HG03469 (cell line): ENCODE results near the gene RUNX2.

Experiments used
- ATAC-seq: cut with Tn5 transposase; IDR thresholded peaks from one replicate; pipeline ENCODE4 v1.9.1; 2021; ENCODE audit warnings: mild to moderate bottlenecking, moderate library complexity, moderate number of reproducible peaks; ENCODE audit not compliant: unreplicated experiment

RUNX2 gene

DNA sequence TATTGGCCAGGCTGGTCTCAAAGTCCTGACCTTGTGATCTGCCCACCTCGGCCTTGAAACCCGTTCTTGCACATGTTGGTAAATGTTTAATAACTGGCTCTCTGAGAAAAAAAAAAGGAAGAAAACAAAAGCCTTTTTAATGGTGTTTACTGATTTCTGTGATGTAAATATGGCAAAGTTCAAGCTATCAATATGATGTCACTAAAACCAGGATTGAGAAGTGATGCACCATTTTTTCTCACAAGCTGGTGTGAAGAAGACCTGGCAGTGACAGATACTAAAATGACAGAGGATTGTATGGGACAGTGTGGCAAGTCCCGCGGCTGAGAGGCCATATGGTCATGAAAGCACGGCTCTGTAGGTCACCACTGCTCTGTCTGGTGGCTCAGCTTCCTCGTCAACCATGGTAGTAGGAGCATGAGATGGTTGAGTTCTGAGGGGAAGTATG is 245.9 kb downstream of the RUNX2 start:
- no peak for ATAC-seq

DNA sequence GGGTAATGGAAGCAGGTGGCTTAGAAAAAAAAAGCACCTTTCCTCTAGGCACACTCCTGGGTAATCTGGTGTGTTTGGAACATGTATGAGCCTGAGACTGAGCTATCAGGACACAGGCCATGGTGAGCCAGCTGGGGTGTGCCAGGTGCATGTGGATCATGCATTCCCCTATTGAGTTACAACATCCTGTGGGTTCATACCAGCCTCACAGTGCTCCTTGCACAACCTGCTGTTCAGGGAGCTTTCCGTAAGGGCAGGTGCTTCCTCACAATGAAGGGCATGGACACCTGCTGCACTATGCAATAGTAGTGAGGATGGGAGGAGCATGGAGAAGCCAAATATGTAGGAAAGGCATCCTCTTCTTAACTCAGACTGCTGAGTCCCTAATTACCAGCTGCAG is 246.8 kb downstream of the RUNX2 start:
- ATAC-seq: no peak

DNA sequence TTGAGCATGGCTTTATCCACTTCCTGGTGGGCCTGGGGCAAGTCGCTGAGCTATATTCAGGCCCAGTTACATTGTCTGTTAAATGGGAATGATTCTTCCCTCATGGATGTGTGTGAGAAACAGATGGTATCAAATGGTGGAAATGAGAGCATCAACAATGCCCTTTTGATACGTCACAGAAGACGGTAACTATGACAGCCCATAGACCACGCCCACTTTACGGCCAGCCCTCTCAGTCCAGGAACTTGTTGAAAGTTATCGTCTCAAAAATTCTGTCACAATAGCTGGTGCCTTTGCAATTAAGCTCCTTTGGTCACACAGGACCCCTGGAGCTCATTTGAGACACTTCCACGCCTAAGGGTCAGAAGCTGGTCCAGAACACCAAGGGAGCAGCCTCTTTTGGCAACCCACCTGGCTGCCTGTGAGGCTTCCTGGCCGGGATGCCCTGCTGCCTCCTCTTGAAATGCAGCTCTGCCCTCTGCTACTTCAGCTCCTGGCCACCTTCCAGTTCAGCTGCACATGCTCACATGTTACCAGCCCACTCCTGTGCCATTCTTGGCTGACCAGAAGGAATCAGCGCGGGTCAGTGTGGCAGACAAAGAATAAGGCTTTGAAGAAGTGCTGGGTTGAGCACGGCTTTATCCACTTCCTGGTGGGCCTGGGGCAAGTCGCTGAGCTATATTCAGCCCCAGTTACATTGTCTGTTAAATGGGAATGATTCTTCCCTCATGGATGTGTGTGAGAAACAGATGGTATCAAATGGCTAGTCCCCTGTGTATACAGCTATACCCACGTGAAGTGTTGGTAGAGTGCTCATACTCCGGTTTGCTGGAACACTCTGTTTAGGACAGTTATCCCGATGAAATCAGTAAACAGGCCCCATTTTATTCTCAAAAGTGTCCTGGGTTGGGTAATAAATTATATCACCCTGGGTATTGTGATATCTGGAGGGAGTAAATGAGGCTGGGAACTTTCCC is 248.8 kb downstream of the RUNX2 start:
- ATAC-seq: no peak

DNA sequence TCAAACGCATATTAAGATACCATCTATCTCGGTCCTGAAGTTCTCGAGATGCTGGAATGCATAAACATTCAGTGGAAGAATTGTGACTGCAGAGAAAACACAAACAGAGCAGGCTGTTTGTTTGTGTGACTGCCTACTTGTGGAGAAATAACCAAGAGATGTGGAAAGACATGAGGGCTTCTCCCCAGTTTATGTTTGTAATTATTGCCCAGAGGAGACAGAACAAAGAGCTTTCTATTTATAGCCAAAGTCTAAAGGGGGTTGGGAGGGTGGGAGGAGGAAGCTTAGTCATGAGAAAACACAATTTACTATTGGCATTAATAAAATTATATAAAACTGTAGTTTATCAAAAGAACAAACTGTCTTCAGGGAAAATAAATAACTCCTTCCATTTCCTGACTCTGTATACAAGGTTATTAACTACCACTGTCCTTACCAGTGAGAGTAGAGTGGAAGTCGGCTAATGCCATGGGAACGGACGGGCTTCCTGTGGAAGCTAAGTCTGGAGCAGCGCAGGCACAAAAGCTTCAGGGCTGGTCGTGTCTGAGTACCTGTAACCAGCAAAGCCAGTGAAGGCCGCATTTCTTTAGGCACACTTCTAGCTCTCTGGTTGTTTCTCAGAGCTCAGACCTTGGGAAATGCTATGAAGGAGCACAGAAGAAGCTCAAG is 249.8 kb downstream of the RUNX2 start:
- ATAC-seq: no peak

DNA sequence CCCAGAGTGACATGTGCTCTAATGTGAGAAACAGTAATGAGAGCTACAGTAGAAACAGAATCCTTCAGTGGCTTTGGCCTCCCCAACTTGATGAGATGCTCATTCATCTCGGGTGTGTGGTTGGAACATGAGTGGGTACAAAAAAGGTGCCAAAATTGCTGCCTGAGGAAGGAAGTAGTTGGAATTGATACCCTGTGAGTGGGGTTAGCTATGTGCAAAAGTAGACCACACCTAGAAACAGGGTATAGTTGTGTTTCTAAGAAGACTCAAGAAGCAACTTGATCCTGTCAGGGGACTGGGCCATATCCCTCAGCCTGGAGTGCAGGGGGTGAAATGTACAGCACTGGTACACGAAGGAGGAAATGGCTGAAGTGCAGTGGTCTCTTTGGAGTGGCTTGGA is 256.0 kb downstream of the RUNX2 start:
- ATAC-seq: no peak

DNA sequence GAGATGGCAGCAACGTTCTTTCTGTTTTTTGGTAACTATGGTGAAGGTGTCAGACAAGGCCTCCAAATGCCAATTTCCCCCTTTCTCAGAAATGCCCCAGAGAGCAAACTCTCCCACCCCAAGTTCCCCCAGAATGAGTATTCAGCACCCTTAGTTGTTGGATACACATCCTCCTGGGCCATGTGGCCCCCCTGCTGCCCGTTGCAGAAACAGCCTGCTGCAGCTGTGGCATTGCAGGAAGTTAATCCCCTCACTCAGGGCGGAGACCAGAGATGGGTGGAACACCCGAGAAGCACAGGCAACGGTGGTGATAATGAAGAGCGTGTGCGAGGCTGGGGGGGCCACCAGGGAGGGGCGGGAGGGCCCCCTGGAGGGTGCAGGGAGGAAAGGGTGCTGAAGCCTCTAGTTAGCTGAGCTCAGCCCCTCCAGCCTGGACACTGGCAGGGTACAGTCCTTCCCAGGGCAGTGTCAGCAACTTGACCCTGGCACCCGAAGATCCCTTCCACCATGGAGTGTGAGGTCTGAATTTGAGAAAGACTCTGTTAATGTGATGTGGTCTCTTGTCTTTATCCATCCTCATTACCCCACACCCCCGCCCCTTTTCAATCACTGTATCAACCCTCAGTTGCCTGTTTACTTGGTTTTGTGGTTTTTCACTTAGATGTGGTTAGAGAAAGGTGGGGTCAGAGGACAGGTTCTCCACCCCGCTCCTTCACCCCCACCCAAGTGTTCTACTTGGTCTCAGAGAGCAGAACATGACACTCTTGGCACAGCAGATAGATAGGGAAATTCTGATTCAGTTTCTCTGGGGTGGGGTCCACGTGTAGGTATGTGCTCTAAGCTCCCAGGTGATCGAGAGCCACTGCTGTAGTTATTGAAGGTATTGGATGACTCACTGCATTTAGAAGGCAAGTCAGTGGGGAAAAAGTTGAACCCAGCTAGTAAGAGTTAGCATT is 258.4 kb downstream of the RUNX2 start:
- ATAC-seq: no peak

DNA sequence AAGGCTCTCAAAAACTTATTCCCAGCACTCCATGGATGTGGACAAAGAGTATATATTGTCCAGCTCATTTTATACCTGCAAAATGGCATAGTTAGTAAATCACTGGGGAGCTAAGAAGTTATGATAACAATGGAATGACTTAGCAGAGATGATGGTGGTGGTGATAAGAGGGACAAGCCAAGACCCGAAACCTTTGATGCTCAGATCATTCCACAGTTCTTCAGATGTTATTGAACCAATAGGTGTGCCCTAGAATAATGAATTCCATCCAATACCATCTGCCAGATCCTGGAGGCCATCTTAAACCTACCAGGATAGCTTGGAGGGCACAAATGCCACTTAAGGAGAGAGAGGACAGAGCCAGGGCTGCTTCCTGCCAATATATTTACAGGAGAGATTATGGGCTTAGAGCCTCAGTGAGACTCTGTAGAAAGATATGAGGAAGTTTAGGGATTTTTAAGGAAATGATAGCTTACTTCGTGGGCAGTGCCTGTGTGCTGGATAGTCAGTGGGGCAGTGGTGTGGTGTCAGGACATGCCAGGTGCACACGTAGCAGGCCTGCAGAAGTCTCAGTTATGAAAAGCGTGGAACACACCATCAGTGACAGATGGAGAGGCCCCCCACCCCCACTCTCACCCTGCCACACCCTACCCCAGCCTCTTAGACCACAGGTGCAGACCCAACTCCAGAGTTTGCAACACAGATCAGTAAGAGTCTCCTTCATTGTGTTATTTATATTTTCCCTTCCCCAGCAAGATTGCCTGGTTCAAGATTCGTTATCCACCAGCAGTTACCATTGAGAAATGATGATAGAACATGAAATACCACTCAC is 259.3 kb downstream of the RUNX2 start:
- no peak for ATAC-seq

DNA sequence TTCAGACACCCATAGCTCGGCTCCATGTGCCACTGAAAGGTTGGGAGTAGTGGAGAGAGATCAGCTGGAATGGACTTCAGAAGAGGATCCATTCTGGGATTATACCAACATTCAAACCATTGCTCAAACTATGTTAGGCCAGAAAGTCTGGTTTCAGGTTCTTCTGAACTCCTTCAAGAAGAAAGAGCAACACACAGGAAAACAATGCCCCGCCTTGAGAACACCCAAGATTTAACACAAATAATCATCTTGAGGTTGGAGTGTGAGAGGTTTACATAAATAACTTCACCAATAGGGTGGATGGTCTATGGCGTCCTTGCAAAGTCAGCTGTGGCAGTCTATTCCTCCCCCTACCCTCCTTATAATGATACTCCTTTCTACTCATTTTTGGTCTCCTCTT is 261.2 kb downstream of the RUNX2 start:
- ATAC-seq: no peak

DNA sequence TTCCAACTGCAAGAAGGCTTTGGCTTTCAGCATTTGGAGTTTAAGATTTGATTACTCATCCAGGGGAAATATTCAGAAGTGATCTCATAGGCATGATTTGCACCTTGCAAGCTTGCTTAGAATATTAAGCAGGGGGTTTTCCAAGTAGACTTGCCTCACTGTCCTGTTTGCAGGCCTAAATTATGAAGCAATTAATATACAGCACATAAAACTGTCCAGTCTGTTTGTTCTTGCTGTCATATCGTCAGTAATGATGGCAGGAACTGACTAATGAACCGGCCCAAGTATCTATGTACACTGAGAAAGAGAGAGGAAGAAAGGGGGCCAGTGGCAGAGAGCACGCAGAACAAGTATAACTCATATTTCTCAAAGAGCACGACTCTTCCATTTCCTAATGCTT is 262.1 kb downstream of the RUNX2 start:
- no peak for ATAC-seq

DNA sequence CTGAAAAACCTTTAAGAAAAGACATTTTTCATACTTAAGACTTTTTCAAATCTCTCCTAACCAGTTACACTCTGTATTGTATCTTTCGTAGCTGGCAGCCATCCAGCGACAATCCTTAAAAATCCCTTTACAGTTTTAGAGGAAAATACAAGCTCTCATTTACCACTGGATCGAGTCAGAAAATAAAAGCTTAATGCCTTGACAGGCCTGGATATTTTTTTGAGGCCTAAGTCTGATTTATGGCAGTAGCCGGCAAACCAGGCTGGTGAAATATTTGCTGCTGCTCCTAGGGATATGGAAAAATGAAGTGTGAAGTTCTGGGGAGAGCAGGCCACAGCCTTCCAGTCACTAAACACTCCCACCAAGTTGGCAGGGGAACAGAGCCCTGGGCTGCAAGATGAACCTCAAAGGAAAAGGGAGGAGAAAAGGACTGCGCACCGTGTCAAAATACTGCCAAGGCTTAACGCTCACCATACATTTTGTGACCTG is 262.6 kb downstream of the RUNX2 start:
- no peak for ATAC-seq

DNA sequence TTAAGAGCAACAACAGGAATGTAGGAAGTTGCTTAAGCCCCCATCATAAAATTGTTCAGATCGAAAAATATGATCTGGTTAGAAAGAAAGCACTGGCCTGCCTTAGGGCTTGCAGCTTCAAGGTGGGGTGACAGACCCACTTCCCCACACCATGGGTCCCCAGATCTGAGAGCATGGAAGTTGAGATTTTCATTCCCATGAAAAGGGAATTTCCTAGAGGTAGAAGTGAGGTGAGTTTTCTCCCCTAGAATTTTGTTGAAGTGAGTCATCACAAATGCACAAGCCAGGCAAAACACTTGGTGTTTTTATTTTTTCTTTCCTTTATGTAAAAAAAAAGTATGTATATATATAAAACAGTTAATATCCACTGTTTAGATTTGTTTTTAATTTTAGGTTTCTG is 263.2 kb downstream of the RUNX2 start:
- no peak for ATAC-seq

DNA sequence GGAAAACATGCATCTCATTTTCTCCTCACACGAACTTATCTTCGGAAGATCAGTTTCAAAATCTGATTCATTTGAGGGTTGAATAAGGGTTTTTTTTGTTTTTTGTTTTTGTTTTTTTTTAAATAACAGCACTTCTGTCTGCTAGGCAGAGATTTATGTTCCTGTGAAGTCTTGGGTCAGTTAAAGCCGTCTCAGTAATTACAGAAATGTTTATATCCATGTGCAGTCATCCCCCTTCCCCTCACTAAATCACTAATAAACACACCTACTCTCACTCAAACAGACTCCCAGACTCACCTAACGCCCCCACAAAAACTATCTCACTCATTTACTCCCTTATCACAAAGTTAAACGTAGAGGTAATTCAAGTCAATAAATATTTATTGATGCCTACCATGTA is 263.8 kb downstream of the RUNX2 start:
- ATAC-seq: no peak

DNA sequence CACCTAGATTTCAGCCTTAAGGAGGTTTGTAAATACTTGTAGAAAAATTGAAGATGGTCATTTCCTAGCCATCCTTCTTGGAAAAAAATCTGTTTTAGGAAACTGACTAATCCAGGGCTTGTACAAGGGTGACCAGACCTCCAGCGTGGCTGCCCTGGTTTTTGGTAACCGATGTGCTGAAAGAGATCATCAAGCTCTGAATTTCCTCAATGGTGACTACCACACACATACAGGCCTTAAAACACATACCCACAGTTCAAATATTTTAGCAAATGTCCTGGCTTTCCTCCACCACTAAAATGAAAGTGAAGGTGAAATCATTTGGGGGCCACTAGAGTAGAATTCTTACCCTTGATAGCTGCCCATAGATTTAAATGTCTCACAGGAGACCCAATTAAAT is 264.9 kb downstream of the RUNX2 start:
- ATAC-seq: no peak

DNA sequence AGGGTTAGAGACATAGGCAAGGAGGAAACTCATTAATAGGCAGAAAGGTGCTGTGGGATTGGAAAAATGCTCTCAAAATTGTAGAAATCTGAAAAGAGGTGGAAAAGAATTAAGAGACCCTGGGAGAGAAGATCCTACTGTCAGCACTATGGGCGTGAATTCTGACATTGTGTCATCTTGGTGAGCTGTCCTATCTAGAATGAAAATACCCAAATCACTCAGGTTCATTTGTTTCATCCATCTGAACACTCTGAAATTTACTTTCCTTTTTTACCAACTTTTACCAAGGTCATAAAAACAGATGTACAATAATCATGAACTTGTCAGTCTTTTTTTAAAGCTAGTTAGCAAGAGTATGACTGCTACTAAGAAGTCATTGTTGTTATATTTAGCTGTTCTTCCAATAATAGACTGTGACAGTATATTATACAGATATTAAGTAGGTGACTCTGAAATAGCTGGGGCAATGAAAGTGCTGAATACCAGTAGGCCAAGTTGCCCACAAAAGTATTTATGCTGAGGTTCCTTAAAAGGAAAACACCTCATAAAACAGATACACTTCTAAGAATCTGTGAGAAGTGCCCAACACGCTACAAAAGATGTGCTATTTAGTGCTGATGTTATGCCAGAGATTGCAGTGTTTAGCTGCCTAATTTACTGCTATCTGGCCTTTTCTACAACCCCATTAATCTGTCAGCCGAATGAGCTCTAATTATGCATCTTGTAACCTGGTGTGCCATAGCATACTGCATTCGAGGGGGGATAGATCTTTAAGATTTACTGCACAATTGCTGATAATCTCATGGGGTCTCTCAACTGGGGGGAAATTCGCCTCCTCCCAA is 267.1 kb downstream of the RUNX2 start:
- no peak for ATAC-seq

DNA sequence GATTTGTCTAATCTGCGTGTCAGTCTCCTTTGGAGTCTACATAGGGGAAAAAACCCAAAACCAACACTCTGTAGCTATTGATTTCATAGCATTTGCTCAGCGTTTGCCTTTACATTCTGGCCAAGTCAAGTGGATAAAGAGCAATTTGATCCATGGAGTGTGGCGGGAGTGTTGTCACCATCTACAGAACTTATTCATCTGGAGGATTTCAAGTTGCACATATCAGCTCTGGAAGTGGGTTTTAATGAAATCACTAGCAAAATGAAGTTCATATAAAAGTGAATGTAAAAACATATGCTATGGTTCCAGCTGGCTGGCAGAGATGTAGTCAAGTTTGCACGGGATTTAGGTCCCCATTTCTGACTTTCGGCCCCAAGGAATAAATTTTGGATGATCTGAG is 269.3 kb downstream of the RUNX2 start:
- ATAC-seq: no peak

DNA sequence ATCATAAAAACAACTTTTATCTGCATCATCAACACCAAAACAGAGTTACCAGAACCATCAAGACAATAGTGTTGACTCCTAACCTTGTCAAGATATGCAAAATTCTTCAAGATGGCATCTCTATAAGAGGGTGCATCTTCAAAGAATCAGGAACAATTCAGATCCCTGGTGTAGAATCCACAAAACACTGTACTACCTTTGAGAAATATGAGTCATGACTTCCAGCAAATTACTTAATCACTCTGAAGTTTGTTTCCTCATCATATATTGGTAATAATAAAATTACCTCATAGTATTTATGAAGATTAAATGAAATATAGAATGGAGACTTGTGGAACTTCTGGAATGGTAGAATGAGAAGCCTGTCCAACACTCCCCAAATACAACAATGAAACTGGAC is 270.9 kb downstream of the RUNX2 start:
- ATAC-seq: no peak

DNA sequence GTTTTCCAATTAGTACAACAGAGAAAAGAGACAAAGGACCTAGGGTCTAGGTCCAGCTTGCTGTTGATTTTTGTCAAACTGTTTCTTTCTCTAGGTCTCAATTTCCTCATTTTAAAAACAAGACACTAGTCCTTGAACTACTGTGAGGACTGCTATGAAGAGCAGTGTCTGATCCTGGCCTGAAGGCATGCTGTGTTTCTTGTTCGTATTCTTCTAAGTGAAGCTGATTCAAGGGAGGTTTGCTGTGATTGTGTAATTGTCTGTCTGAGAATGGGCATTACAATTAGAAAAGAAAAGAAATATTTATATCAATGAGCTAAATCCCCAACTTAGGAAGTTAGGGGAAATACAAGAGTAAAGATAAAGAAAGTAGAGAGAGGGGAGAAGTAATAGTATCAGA is 277.8 kb downstream of the RUNX2 start:
- no peak for ATAC-seq

DNA sequence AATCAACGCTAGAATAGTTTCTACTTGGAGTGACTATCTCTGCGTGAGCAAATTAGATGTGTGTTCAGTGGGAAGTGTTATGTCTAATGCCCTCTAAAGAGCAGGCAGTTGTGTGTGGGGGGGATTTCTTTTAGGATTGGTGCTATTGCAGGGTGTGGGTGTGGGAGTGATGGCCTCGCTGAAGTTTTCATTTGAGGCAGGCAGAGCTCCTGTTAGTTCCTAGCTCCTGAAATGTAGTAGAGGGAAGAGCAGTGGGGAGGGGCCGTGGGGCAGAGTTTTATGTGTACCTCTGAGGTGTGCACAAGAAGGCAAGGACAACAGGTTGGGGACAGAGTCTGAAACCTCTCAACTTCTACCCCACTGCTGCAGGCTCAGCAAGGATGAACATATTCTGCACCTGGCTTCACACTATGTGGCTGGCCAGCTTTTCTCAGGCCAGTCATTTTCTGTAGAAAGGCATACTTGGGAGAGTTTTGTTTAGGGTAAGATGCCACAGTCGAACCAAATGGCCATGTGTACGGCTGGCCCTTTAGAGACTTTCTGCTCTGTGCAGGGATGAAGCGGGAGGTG is 278.8 kb downstream of the RUNX2 start:
- no peak for ATAC-seq

DNA sequence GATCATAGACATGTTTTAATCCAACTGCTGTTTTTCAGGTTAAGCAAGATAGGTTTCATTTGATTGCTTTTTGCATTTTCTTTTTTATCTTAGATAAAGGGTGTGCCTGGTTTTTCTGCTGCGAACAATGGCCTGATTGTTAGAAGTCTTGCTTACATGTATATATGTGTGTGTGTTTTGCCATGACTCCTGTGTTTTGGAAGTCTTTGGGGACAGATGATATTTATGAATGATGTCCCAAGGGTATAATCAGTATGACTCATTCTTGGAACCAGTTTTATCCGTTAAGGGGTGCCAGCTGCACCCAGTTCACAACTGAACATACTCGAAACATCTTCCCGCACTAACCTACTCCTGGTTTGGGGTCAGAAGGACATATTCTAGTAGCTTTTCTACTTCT is 279.7 kb downstream of the RUNX2 start:
- ATAC-seq: no peak
